HG02973 (cell line): ENCODE measurements around the gene NOM1.

Experiments used
- ATAC-seq: cut with Tn5 transposase; IDR thresholded peaks from one replicate; pipeline ENCODE4 v1.9.1; 2021; ENCODE audit warnings: moderate library complexity; ENCODE audit not compliant: unreplicated experiment

The NOM1 gene

GRCh38 chr7:156979007-156979606 lies 29.6 kb downstream of the NOM1 start:
- no peak for ATAC-seq

- no peak for ATAC-seq
These were observed 30.2 kb downstream of the NOM1 start for GRCh38 chr7:156979711-156980110.

GRCh38 chr7:156984174-156984891 lies 34.8 kb downstream of the NOM1 start:
- no peak for ATAC-seq

GRCh38 chr7:156985101-156985992 lies 35.8 kb downstream of the NOM1 start:
- no peak for ATAC-seq

GRCh38 chr7:156986378-156986777 lies 36.9 kb downstream of the NOM1 start:
- no peak for ATAC-seq

- ATAC-seq, result no peak
These were observed 39.1 kb downstream of the NOM1 start for GRCh38 chr7:156988343-156989185.

GRCh38 chr7:156989766-156990535 lies 40.4 kb downstream of the NOM1 start:
- ATAC-seq, result no peak

GRCh38 chr7:156993021-156993924 lies 43.8 kb downstream of the NOM1 start:
- ATAC-seq, result no peak

GRCh38 chr7:156993925-156994235 lies 44.4 kb downstream of the NOM1 start:
- ATAC-seq, result no peak

GRCh38 chr7:156994417-156994816 lies 44.9 kb downstream of the NOM1 start:
- no peak for ATAC-seq

GRCh38 chr7:156998988-156999957 lies 49.8 kb downstream of the NOM1 start:
- ATAC-seq, result no peak

- no peak for ATAC-seq
These were observed 50.6 kb downstream of the NOM1 start for GRCh38 chr7:156999958-157000726.

- no peak for ATAC-seq
These were observed 51.5 kb downstream of the NOM1 start for GRCh38 chr7:157000741-157001653.

GRCh38 chr7:157001920-157002818 lies 52.7 kb downstream of the NOM1 start:
- ATAC-seq, result no peak

- ATAC-seq, result no peak
These were observed 53.4 kb downstream of the NOM1 start for GRCh38 chr7:157002819-157003421.
